ENCODE data around the gene ODC1.

- TF ChIP-seq, protein P1, sequence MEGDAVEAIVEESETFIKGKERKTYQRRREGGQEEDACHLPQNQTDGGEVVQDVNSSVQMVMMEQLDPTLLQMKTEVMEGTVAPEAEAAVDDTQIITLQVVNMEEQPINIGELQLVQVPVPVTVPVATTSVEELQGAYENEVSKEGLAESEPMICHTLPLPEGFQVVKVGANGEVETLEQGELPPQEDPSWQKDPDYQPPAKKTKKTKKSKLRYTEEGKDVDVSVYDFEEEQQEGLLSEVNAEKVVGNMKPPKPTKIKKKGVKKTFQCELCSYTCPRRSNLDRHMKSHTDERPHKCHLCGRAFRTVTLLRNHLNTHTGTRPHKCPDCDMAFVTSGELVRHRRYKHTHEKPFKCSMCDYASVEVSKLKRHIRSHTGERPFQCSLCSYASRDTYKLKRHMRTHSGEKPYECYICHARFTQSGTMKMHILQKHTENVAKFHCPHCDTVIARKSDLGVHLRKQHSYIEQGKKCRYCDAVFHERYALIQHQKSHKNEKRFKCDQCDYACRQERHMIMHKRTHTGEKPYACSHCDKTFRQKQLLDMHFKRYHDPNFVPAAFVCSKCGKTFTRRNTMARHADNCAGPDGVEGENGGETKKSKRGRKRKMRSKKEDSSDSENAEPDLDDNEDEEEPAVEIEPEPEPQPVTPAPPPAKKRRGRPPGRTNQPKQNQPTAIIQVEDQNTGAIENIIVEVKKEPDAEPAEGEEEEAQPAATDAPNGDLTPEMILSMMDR (IDR thresholded peaks at IDR 0.05) = no peak
- TF ChIP-seq POLR2A (IDR thresholded peaks at IDR 0.05) (no peak), EP300 (IDR thresholded peaks at IDR 0.05) (no peak)
Observed at GRCh38 chr2:10411557-10411956, 36.6 kb downstream of the ODC1 start.

All from tibial nerve (tissue), 4 donors.